ENCODE results near the gene CEP295NL.
"Not testable (repeated sequence)": the region's sequence is repeated elsewhere in the genome, so short reads cannot be mapped to it uniquely, and the experiment has no call there.

The CEP295NL gene

DNA sequence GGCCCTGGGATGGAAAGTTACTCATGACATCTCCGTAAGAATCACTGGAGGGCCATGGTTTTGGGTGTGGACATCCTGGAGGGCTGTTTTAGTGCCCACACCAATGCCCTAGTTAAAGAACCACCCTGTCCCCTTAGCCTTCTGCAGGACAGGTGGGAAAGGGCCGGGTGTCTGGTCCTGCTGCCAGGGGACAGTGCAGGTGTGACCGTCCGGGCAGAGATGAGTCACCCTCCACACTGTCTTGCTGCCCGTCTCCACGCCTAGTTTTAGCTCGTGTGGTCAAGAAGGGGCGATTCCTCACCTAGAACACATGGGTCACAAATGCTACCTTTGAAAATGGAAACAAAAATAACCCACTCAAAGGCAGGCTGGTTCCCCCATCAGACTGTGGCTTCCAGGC lies 17.0 kb downstream of the CEP295NL start:
- DNase-seq = no peak

DNA sequence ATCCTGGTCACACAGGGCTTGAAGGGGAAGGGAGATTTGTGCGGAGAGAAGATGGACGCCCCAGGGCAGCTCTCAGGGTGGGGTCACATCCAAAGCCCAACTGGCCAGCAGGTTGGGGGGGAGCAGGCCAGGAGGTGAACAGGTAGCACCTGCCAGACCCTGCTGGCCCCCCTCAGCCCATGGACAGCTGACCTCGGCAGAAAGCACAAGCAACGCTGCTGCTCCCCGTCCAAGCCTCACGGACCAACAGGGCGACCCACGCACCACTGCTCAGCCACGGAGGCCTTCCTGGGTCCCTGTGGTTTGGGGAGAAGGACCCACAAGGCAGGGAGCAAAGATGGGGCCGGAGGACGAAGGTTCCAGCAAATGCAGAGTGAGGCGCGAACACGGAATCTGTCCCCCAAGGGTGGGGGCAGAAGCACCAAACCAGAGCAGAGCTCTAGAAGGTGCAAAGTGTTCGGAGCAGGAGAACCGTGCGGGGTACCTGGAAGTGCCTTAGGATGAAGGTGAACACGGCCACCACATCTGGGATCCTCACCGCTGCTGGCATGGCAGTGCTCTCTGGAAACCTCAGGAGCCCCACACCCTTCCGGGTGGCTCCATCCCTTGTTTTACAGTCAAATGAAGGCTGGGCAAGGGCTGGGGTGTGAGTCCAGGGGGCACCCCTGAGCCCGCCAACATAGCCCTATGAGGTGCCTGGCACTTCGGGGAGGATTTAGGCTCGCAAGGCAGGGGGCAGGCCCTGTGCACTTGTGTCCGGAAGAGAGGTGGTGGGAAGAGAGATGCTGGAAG lies 17.9 kb downstream of the CEP295NL start:
- DNase-seq = no peak

DNA sequence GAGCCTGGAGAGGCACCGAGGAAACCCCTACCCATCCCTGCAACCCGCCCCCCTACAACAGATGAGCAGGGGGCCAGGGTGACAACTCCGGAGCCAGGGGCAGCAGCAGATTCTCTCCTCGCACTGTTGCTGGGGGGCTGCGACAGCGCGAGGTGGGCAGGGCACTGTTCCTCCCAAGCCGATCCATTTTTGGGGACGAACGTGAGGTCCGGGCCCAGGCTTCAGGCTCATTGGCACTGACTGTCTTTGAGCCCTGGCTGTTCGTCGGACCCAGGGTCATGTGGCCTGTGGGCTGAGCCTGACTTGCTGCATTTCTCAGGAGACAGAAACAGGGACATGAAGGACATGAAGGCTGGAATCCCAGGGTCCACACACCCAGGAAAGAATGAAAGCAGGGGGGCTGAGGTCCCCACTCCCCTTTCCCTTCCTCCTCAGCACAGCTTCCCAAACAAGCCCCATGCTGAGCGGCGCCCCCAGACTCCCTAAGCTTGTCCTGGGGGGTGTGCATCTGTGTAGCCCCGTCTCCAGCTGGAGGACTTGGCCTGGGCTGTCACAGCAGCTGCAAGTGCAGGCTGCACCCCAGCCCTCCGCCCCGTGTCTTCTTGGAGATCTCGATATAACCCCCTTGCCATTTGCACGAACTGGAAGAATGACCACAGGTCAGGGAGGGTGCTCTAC lies 18.7 kb downstream of the CEP295NL start:
- no peak for DNase-seq

DNA sequence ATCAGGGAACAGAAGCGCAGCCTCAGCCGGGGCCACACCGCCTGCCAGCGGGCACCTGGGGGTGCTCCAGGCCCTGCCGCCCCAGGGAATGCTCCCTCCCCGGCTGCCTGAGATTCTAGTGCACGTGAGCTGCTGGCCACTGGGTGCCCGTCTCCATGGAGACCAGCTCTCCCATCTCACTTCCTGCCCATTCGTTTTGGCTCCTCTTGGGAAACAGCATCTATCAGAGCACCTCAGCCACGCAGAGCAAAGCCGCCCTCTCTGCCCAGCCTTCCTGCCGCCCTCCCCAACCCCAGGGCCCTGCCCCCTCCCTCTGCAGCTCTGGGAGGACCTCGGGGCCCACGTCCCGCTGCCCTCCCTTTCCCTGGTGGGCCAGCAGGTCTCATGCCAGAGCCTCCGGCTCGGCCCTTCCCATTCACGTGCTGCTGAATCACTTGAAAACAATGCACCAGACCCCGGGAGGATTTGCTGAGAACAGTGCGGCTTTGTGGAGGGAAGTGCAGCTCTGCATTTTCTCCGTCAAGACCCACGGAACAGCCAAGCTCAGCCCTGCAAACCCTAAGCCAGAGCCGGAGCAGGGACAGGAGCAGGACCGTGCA lies 19.4 kb downstream of the CEP295NL start:
- DNase-seq = no peak

DNA sequence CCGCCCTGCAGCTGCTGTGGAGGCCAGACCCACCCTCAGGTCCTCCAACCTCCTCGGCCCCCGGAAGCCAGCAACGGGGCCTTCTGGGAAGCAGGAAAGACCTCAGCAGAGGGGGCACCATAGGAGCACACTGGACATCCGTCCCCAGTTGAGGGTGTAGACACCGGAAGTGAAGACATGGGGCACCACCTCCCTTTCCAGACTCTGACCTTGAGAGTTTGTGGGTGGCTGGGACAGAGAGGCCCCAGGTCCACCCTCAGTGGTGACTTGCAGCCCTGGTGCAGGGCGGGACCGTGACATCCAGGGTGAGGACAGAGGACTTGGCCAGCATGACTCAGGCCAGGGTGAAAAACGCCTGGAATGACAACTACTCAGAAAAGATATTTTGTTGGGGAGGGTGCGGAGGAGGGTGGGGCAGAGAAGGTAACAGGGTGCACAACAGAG lies 19.9 kb downstream of the CEP295NL start:
- no peak for DNase-seq

DNA sequence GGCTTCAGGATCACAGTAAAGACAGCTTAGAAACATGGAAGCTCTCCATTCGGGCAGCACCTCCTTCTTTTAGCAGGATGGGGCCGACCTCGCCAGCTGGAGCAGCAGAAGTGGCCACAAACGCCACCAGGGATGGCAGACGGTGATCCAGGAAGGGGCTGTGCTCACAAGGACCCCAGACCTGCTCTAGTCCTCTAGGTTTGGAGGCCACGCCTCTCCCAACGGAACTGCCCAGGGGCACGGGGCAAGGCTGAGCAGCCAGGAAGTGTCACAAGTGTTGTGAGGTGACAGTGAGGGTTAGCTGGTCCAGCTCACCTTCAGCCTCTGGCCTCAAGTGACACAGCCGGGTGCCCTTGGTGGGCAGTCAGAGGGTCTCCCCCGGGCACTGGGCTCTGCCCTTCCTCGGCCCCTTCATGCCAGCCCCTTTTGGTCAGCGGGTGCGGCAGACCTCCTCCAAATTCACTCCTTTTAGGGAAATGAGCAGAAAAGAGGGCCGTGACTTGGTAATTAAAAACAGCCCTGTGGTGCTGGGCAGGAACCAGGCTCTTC lies 20.4 kb downstream of the CEP295NL start:
- no peak for DNase-seq

DNA sequence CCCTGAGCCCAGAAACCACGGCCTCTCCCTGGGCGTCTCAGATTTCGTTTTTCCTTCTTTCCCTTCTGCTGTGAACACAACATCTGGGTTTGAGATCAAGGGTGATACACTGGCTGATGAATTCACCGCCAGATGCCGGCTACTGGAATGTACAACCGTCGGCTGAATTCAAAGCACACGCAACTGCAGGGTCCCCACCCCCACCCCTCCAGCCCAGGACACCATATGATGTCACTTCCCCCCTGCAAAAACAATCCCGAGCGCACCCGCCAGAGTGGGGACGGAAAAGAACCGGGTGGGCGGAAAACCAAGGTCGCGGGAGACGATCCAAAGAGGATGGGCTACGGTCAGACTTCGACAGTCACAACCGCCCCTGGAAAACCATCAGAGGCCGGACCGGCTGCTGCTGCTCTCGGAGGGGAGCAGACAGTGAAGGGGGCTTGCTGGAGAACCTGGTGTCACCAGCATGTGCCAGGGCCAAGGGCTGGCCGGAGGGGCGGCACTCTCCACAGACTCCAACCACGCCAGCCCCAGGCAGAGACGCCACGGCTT lies 23.3 kb downstream of the CEP295NL start:
- peak in 1 of 4 experiments; percentile 12 for DNase-seq

DNA sequence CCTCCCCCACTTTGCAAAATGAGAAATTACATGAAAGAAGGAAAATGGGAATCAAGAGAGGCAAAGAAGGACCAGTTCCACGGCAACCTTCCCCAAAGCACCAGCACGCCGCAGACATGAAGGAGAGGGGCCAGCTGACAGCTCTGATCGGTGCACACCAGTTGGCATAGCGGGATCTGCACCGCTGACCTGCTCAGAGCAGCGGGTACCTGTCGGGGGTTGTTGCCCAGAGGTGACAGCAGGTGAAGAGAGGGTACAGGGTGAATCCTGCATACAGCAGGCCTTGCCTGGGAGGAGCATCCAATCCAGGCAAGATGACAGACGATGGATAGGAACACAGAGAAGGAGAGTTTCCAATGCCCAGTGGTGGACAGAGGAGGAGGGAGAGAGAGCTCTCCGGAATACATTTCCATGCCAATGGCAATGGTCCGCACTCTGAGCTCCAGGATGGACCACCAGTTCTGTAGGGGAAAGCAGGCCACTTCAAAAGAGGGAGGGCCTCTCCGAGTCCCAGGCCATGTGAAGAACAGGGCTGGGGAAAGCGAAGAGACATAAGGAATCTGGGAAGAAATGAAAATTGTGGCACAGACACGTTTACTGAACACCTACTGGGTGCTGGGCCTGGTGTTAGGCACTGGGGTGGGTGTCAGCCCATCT lies 24.0 kb downstream of the CEP295NL start:
- no peak for DNase-seq

DNA sequence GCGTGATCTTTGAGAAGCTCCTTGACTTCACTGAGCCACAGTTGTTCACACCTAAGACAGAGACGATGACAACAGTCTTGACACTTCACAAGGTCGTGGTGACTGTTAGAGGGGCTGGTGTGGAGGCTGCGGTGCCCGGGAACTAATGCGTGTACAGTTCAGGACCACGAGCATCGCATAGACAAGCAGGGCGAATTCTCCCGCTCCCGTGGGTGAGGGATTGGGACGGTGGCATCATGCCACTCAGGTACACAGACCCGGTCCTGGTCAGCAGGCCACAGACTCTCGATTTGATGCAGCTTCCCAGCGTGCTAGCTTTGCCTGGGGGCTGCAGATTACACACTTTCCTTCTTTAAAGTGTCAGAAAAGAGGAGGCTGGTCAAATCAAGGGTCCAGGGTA lies 24.7 kb downstream of the CEP295NL start:
- DNase-seq = no peak

DNA sequence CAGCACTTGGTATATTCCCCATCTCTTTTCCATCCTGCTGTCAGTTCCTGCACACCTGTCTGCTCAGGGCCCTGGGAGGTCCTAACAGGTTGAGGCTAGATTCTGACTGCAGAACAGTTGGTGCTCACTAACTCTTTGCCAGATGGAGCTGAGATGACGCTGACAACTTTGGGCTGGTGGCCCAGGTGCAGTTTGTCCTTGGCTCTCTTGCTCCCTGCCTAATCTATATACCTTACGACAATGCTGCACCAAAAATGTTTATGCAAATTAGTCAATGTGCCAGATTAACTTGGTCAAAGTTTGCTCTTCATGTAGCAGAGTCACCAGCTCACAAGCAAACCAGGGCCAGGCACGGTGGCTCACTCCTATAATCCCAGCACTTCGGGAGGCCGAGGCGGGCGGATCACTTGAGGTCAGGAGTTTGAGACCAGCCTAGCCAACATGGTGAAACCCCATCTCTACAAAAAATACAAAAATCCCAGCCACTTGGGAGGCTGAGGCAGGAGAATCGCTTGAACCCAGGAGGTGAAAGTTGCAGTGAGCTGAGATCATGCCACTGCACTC lies 26.0 kb downstream of the CEP295NL start:
- DNase-seq = not testable (repeated sequence)

DNA sequence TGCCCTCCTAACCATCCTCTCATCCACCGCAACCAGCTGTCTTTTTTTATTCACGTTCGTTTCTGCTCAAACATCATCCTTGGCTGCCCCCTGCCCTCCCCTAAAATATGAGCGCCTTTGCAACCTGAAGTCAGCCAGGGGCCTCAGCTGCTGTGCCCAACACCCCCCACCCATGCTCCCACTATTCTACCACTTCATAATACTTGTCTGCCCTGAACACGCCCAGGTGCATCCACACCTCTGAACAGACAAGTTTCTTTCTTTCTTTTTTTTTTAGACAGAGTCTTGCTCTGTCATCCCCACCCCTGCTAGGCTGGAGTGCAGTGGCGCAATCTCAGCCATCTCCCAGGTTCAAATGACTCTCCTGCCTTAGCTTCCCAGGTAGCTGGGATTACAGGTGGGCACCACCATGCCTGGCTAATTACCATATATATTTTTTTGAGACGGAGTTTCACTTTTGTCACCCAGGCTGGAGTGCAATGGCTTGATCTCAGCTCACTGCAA lies 26.9 kb downstream of the CEP295NL start:
- no peak for DNase-seq

DNA sequence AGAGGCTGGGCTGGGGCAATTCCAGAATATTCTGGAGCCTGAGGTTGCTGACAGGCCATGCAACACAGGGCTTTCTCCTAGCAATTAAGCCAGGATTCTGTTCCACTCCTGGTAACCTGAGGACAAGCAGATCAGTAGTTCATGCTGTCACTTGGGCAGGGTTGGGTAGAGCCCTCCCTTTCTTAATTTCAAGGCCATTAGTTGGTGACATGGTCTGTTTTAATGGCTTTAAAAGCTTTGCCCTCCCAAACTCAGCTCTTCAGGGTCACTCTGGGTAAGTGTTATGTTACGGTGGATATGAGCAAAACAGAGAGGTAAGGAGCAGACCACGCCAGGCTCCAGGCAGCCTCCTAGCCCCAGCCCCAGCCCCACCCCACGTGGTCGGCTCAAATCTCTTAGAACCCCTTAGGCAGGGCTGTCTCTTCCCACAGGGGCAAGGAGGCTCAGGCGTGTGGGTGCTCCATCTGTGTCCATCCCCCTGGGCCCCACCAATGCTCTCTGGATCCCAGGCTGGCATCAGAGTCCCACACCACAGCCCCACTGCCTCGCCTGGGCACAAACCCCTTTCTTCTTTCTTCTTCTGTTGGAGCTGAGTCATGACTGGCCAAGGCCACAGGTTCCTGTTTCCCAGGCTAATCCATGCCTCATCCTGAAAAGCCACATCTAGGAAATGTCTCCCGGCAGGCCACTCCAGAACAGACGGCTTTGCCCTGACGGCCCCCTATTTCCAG lies 27.5 kb downstream of the CEP295NL start:
- no peak for DNase-seq

DNA sequence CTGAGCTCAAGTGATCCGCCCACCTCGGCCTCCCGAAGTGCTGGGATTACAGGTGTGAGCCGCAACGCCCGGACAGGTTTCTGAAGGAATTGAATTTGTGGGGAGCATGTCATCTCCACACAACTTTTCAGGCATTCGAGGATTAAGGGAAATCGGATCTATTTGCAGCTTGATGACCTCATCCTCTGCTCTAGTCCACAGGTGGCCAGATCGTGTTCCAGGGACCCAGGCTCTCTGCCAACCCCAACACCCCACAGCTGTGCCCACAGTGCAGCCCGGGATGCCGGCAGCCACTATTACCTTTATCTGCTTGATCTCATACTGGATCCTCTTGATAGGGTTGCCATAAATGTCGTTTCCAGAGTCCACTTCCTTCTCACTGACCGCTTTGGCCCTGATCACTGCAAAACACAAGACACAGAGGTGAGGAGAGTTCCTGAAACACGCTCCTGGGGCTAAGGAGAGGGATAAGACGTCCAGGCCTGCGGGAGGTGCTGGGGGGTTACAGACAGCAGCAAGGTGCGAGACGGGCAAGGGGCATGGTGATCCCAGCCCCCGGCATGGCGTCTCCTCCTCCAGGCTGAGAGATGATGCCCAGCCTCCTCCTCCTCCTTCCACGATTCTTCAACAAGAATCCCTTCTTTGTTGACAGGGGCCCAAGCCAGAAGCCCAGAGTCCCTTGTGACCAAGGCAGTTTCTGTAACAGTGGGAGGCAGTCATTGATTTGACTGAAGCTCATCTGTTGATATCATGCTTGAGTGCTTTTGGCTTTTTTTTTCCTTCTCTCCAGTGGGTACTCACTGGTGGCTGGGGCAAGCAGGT lies 29.3 kb downstream of the CEP295NL start:
- no peak for DNase-seq

DNA sequence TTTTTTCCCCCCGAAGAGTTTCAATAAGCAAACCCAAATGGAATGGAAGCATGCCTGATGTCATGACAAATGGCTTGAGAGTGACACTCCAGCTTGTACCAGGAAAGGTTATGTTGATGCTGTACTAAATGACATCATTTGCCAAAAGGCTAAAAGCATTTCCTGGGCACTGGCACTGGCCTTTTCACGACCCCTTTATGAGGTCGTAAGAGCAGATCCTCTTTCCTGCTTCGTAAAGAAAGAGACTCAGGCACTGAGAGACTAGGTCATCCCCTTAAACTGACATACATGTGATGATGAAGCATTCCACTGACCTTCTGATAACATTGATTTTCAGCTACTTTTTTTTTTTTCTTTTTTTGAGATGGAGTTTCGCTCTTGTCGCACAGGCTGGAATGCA lies 30.5 kb downstream of the CEP295NL start:
- no peak for DNase-seq

DNA sequence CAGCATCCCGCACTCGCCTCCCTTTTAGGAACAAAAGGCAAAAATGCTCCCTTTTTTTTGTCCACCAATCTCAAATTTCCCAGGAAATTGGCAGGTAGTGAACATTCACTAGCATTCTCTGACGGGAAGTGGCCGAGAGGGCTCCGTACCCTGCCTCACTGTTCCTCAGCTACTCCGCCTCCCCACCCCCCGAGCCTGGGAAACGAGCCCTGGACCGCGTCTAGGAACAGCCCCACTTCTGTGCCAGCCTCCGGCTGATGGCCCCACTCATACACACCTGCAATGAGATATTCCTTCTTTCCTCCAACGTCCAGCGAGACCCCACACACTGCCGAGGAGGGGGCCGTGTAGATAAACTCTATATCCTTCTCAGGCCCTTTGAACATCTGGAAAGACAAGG lies 32.4 kb downstream of the CEP295NL start:
- DNase-seq = no peak

DNA sequence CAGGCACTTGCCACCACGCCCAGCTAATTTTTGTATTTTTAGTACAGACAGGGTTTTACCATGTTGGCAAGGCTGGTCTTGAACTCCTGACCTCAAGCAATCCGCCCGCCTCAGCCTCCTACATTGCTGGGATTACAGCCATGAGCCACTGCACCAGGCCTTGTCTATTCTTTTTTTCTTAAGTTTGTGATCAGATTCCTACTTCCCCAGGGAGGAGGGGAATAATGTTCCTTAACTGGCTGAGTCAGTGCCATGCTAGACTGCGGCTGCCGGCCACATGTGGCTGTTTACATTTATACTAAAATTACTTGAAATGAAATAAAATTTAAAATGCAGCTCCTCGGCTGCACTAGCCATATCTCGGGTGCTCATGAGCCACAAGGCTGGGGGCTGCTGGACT lies 34.6 kb downstream of the CEP295NL start:
- DNase-seq = no peak

DNA sequence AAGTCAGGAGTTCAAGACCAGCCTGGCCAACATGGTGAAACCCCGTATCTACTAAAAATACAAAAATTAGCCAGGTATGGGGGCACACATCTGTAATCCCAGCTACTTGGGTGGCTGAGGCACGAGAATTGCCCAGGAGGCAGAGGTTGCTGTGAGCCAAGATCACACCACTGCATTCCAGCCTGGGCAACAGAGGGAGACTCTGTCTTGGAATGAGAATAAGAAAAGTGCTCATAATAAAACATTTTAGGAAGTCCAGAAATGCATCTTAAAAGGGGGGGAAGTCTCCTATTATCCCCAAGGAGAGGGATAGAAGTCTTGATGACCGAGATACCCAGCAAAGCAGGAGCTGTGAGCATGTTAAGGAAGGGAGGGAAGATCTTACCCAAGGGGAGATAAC lies 36.0 kb downstream of the CEP295NL start:
- not testable (repeated sequence) for DNase-seq

DNA sequence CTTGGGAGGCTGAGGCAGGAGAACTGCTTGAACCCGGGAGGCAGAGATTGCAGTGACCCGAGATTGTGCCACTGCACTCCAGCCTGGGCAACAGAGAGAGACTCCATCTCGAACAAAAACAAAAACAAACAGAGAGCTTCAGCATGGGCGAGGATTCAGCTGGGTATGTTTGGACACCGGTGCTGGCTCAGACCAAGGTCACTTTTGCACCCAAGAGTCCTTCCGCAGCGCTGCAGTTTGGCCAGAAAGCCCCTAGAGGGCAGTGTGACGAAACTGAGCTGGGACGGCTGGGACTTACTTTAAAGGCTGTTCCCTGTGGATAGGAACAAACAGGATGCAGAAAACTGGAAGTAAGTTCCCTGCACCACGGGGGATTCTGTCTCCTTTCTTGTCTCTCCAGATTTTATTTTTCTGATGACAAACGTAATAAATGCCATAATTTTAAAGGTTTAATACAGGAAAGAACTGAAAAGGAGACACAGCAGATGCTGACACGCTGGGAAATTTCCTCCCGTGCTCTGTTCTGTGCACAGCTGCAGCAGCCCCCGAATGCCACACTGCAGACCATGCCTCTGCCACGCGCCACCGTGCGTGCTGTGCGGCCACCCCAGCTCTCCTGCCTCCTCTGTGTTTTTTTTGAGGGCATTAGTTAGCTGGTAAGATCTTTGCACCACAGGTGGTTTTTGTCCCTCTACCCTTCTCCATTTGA lies 37.2 kb downstream of the CEP295NL start:
- DNase-seq = peak; percentile 19 to 57 (median 31)

DNA sequence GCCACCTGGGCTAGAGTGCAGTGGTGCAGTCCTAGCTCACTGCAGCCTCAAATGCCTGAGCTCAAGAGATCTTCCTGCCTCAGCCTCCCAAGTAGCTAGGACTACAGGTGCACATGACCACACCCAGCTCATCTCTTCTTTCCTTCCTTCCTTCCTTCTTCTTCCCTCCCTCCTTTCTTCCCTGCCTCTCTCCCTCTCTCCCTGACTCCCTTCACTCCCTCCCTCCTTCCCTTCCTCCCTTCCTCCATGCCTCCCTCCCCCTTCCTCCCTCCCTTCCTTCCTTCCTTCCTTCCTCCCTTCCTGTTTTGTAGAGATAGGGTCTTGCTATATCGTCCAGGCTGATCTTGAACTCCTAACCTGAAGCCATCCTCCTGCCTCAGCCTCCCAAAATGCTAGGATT lies 38.9 kb downstream of the CEP295NL start:
- DNase-seq = no peak
